HepG2 (cell line): Measurements from ENCODE around the gene HACD1. TPM values are rescaled to one million over a fixed set of nuclear protein-coding genes. Genes with fewer than 3 reads are reported as not detected.
A peak's percentile ranks its signal among the peaks of the same experiment; 100 is the strongest.

Experiments used
- ELF4 ChIP-seq: sonication (generic); formaldehyde crosslinking; IDR thresholded peaks from 2 replicates; pipeline ENCODE4 v1.5.0; 2020; ENCODE audit warnings: missing genetic modification reagents, mild to moderate bottlenecking, moderate library complexity, borderline replicate concordance
- FOXK1 ChIP-seq: sonication (generic); formaldehyde crosslinking; IDR thresholded peaks from 2 replicates; pipeline ENCODE4 v1.4.0; 2020; ENCODE audit warnings: low read depth, missing genetic modification reagents, borderline replicate concordance
- HDAC1 ChIP-seq: sonication (generic); formaldehyde crosslinking; IDR thresholded peaks from 2 replicates; pipeline ENCODE4 v1.5.1; 2020; ENCODE audit warnings: mild to moderate bottlenecking, missing genetic modification reagents
- HNF1B ChIP-seq: sonication (generic); formaldehyde crosslinking; IDR thresholded peaks from 2 replicates; pipeline ENCODE4 v1.5.1; 2020; ENCODE audit warnings: mild to moderate bottlenecking, moderate library complexity, missing genetic modification reagents
- HNF4A ChIP-seq: sonication (generic); formaldehyde crosslinking; IDR thresholded peaks from 2 replicates; pipeline ENCODE4 v1.4.0; 2020; ENCODE audit warnings: missing genetic modification reagents
- MNT ChIP-seq: fragments of 450-650 bp; IDR thresholded peaks from 2 replicates; pipeline ENCODE4 v1.6.1; 2016
- NFIB ChIP-seq: sonication (generic); formaldehyde crosslinking; IDR thresholded peaks from 2 replicates; pipeline ENCODE4 v1.9.0; 2021; ENCODE audit warnings: missing genetic modification reagents, mild to moderate bottlenecking, borderline replicate concordance
- RAD51 ChIP-seq: fragments of 450-650 bp; IDR thresholded peaks from 2 replicates; pipeline ENCODE4 v1.6.1; 2016; ENCODE audit warnings: borderline replicate concordance
- ZFY ChIP-seq: sonication (generic); formaldehyde crosslinking; IDR thresholded peaks from 2 replicates; pipeline ENCODE4 v1.4.0; 2020; ENCODE audit warnings: missing genetic modification reagents
- ZNF124 ChIP-seq: sonication (generic); formaldehyde crosslinking; IDR thresholded peaks from 2 replicates; pipeline ENCODE4 v1.4.0; 2020; ENCODE audit warnings: missing genetic modification reagents
- ZNF549 ChIP-seq: sonication (generic); formaldehyde crosslinking; IDR thresholded peaks from 2 replicates; pipeline ENCODE4 v1.5.0; 2020; ENCODE audit warnings: missing genetic modification reagents
- ZNF720 ChIP-seq: sonication (generic); formaldehyde crosslinking; IDR thresholded peaks from 2 replicates; pipeline ENCODE4 v1.4.0; 2020; ENCODE audit warnings: missing genetic modification reagents
- polyA plus RNA-seq, 8 experiments: library from polyadenylated mRNA; depleted of rRNA in 3 of 8; stranded (reverse) in 7 of 8; unstranded in 1 of 8; fragments of >200 nt; fragmentation: Illumina TruSeq in 4 of 8; extraction: Trizol in 4 of 8; gene quantifications; 2 replicates each; pipeline versions ENCODE4 v1.2.1 to v1.2.3, GENCODE V29; 2011 to 2016; ENCODE audit warnings: low read depth in 4 of 8, missing spikeins in 1 of 8, mixed read lengths in 1 of 8; ENCODE audit not compliant: insufficient read depth in 1 of 8
- total RNA-seq, 5 experiments: library from RNA; depleted of rRNA; stranded (reverse); fragments of >200 nt; fragmentation: Illumina TruSeq; extraction: Trizol; gene quantifications; 2 replicates each; pipeline ENCODE4 v1.2.3, GENCODE V29; 2016; ENCODE audit warnings: low read depth in 1 of 5
- TF ChIP-seq, protein P1 (sequence below): sonication (generic); formaldehyde crosslinking; IDR thresholded peaks from 2 replicates; pipeline ENCODE4 v1.5.0; 2020; ENCODE audit warnings: mild to moderate bottlenecking, missing genetic modification reagents, borderline replicate concordance
- TF ChIP-seq, protein P2 (sequence below): conservative IDR thresholded peaks from 2 replicates; pipeline ENCODE4 v1.6.1; 2018; ENCODE audit warnings: missing genetic modification reagents
- TF ChIP-seq, protein P3 (sequence below): sonication (generic); formaldehyde crosslinking; IDR thresholded peaks from 2 replicates; pipeline ENCODE4 v1.4.0; 2020; ENCODE audit warnings: low read depth, mild to moderate bottlenecking, missing genetic modification reagents

Gene HACD1
- total and polyA plus RNA-seq, 2 of the 13 experiments (the other 11 are each of a cell fraction or from before 2014, with no cell fraction given): 43.4 to 47.6 TPM

DNA sequence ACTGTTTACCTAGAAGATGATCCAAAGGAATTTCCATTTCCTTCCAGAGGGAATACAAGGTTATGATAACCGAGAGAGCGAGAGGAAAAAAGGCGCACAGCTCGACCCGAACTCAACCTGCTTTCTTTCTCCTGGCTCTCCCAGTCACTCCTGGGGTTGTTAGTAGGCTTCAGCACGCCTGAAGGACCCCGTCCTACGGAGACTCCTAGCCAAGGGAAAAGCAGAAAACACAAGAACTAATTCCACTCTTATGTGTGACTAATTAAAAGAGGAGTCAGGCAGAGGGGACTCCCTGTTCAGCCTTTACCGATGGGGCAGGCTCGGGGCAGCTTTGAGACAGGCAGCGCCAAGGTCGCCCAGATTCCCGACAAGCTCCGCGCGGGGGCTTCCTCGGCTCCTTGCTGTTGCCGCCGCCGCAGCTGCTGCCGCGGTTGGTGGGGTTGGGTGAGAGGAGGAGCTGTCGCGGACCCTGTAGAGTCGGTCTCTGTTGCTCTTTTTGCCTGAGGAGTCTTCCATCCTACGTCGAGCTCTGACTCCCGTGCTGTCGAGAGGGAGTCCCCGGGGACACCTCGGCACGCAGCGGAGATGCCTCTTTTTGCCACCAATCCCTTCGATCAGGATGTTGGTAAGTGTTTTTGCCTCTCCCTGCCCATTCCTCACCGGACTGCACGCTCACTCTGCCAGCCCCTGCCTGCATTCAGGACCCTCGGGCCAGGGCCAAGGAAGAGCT lies 26.7 kb upstream of the HACD1 start, which contains the start of gene STAM (continued):
- TF ChIP-seq MNT (no peak), HNF1B (CRISPR knock-in tag) (no peak; the same call in 1 of the 2 replicates), RAD51 (no peak), HDAC1 (peak; percentile 64), ZNF549 (CRISPR knock-in tag) (no peak), ZNF124 (CRISPR knock-in tag) (peak; percentile 35; the same call in 1 of the 2 replicates), ZFY (CRISPR knock-in tag) (peak; percentile 68; the same call in 1 of the 2 replicates), ZNF720 (CRISPR knock-in tag) (no peak), ELF4 (CRISPR knock-in tag) (no peak), NFIB (CRISPR knock-in tag) (no peak), FOXK1 (CRISPR knock-in tag) (peak; percentile 14; the same call in 1 of the 2 replicates), HNF4A (no peak)
- TF ChIP-seq, protein P1, sequence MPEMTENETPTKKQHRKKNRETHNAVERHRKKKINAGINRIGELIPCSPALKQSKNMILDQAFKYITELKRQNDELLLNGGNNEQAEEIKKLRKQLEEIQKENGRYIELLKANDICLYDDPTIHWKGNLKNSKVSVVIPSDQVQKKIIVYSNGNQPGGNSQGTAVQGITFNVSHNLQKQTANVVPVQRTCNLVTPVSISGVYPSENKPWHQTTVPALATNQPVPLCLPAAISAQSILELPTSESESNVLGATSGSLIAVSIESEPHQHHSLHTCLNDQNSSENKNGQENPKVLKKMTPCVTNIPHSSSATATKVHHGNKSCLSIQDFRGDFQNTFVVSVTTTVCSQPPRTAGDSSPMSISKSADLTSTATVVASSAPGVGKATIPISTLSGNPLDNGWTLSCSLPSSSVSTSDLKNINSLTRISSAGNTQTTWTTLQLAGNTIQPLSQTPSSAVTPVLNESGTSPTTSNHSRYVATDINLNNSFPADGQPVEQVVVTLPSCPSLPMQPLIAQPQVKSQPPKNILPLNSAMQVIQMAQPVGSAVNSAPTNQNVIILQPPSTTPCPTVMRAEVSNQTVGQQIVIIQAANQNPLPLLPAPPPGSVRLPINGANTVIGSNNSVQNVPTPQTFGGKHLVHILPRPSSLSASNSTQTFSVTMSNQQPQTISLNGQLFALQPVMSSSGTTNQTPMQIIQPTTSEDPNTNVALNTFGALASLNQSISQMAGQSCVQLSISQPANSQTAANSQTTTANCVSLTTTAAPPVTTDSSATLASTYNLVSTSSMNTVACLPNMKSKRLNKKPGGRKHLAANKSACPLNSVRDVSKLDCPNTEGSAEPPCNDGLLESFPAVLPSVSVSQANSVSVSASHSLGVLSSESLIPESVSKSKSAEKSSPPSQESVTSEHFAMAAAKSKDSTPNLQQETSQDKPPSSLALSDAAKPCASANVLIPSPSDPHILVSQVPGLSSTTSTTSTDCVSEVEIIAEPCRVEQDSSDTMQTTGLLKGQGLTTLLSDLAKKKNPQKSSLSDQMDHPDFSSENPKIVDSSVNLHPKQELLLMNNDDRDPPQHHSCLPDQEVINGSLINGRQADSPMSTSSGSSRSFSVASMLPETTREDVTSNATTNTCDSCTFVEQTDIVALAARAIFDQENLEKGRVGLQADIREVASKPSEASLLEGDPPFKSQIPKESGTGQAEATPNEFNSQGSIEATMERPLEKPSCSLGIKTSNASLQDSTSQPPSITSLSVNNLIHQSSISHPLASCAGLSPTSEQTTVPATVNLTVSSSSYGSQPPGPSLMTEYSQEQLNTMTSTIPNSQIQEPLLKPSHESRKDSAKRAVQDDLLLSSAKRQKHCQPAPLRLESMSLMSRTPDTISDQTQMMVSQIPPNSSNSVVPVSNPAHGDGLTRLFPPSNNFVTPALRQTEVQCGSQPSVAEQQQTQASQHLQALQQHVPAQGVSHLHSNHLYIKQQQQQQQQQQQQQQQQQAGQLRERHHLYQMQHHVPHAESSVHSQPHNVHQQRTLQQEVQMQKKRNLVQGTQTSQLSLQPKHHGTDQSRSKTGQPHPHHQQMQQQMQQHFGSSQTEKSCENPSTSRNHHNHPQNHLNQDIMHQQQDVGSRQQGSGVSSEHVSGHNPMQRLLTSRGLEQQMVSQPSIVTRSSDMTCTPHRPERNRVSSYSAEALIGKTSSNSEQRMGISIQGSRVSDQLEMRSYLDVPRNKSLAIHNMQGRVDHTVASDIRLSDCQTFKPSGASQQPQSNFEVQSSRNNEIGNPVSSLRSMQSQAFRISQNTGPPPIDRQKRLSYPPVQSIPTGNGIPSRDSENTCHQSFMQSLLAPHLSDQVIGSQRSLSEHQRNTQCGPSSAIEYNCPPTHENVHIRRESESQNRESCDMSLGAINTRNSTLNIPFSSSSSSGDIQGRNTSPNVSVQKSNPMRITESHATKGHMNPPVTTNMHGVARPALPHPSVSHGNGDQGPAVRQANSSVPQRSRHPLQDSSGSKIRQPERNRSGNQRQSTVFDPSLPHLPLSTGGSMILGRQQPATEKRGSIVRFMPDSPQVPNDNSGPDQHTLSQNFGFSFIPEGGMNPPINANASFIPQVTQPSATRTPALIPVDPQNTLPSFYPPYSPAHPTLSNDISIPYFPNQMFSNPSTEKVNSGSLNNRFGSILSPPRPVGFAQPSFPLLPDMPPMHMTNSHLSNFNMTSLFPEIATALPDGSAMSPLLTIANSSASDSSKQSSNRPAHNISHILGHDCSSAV (CRISPR knock-in tag): no peak
- TF ChIP-seq, protein P2, sequence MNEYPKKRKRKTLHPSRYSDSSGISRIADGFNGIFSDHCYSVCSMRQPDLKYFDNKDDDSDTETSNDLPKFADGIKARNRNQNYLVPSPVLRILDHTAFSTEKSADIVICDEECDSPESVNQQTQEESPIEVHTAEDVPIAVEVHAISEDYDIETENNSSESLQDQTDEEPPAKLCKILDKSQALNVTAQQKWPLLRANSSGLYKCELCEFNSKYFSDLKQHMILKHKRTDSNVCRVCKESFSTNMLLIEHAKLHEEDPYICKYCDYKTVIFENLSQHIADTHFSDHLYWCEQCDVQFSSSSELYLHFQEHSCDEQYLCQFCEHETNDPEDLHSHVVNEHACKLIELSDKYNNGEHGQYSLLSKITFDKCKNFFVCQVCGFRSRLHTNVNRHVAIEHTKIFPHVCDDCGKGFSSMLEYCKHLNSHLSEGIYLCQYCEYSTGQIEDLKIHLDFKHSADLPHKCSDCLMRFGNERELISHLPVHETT (CRISPR knock-in tag): no peak
- TF ChIP-seq, protein P3, sequence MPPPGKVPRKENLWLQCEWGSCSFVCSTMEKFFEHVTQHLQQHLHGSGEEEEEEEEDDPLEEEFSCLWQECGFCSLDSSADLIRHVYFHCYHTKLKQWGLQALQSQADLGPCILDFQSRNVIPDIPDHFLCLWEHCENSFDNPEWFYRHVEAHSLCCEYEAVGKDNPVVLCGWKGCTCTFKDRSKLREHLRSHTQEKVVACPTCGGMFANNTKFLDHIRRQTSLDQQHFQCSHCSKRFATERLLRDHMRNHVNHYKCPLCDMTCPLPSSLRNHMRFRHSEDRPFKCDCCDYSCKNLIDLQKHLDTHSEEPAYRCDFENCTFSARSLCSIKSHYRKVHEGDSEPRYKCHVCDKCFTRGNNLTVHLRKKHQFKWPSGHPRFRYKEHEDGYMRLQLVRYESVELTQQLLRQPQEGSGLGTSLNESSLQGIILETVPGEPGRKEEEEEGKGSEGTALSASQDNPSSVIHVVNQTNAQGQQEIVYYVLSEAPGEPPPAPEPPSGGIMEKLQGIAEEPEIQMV: no peak
